Measurements from ENCODE around the gene MINDY4.

MINDY4 gene

DNA sequence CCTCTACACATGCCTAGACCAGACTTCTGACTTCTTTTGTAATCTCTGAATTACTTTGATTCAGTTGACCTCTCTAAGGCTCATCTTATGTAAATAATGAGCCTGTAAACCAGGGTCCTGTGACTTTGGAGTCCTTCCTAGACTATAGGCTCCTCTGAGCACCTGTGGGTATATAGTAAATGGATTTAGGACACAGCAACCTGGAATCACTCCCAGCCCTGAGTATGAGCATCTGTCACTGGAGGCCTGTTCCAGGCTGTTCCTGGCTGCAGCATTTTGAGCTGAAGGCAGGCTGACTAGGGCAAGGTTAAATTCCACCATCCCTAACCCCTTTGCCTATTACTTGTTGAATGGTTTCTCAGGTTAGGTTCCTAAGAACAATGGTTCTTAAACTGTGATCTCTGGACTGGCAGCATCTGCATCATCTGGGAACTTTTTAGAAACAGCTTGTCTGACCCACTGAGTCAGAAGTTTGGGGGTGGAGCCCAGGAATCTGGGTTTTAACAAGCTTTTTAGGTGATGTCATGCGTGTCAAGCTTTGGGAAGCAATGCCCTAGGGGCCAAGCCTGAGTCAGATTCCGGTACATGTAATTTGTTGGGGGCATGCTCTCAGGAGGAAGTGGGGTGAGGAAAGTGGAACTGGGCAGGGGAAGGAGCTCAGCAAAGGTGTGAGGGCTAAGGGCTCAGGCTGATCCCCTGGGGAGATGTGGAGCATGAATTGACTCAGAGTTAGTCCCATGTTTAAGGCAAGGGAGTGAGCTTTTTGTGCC lies 28.2 kb downstream of the MINDY4 start:
- no peaks in the 10 kb centered on the region for H3K79me1 ChIP-seq (ENCODE audit: low read depth, low read length)
- WGBS, 2 donors (ENCODE audit: extremely low coverage in 2 of 2, insufficient read length in 2 of 2, insufficient replicate concordance in 1 of 2), result no CpG with 5 or more reads among the region's 2 CpGs
- H3K4me2 ChIP-seq (ENCODE audit: insufficient read depth, low read length, poor library complexity, severe bottlenecking), result no peak overlapping the region
- no peak overlapping the region for H2BK12ac ChIP-seq (ENCODE audit: low read length)
- no peak overlapping the region for H3K4ac ChIP-seq (ENCODE audit: low read length)
- no peak overlapping the region for H3K4me3 ChIP-seq (ENCODE audit: low read length in 2 of 2)
- H2BK5ac ChIP-seq (ENCODE audit: low read length), result no peak overlapping the region
- no peak overlapping the region for H2AK5ac ChIP-seq (ENCODE audit: low read depth, low read length)
- DNase-seq (ENCODE audit: low spot score), result no peak
- no peak overlapping the region for H3K23ac ChIP-seq (ENCODE audit: low read depth, low read length, poor library complexity)
- H2BK120ac ChIP-seq (ENCODE audit: low read depth, low read length), result no peak overlapping the region
- H3K4me1 ChIP-seq (ENCODE audit: control insufficient read depth in 2 of 2, insufficient read depth in 1 of 2, low read depth in 1 of 2, low read length in 2 of 2), result no peaks in the 10 kb centered on the region
- H3K27ac ChIP-seq (replicated peaks; ENCODE audit: low read length), result no peak overlapping the region
- H3K18ac ChIP-seq (ENCODE audit: low read length), result no peak overlapping the region
- peaks cover 0 to 3% of the 10 kb centered on the region in 2 donors for H3K36me3 ChIP-seq (replicated peaks in 1 of 2; ENCODE audit: control insufficient read depth in 2 of 2, insufficient read depth in 2 of 2, low read length in 2 of 2)
- no peaks in the 10 kb centered on the region for H3K9me3 ChIP-seq (replicated peaks in 1 of 2; ENCODE audit: control insufficient read depth in 2 of 2, insufficient read depth in 1 of 2, low read depth in 1 of 2, low read length in 2 of 2)
- no peak overlapping the region for H3K14ac ChIP-seq (ENCODE audit: low read length)
- H4K8ac ChIP-seq (ENCODE audit: low read depth, low read length), result no peak overlapping the region
- H4K91ac ChIP-seq (ENCODE audit: low read depth, low read length, poor library complexity), result no peak overlapping the region
- H2AFZ ChIP-seq (ENCODE audit: low read length), result no peak overlapping the region
- no peak overlapping the region for H2BK15ac ChIP-seq (ENCODE audit: low read length)
- no peak overlapping the region for H3K9ac ChIP-seq (ENCODE audit: low read depth, low read length, poor library complexity)
- H3K27me3 ChIP-seq (ENCODE audit: control insufficient read depth in 3 of 3, insufficient read depth in 3 of 3, low read depth in 1 of 3, low read length in 3 of 3), result no peaks in the 10 kb centered on the region

DNA sequence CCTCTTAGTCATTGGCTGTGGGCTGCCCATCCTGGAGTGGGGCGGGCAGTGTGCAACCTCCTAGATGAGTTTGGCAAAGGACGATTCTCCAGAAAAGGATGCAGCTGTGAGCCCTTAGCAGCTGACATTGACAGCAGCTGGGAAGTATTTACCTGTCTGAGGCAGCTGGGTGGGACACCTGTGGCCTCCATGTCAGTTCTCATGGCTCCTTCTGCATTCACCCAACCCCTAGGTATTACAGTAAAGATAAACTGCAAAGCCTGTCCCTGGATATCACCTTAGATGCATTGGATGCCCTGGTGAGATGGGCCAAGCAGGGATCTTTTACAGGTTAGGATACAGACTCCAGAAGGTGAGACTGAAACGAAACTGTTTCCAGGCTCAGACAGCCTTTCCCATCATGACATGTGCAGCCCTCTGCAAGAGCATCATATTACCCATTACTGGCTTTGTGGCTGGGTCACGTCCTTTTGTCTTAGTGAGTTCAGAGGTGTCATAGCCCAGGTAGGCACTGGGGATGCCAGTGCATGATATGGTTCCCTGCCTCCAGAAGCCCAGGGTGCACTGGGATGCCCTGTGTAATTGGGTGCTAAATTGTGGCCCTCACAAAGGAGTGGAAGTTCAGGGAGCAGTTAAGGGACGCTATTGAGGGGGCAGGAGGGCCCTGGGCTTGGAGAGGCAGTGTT lies 28.9 kb downstream of the MINDY4 start:
- WGBS, 2 donors (ENCODE audit: extremely low coverage in 2 of 2, insufficient read length in 2 of 2, insufficient replicate concordance in 1 of 2), result no CpG with 5 or more reads among the region's 5 CpGs
- no peak overlapping the region for H3K9ac ChIP-seq (ENCODE audit: low read depth, low read length, poor library complexity)
- no peak overlapping the region for H2BK12ac ChIP-seq (ENCODE audit: low read length)
- H2BK5ac ChIP-seq (ENCODE audit: low read length), result no peak overlapping the region
- no peak overlapping the region for H2AFZ ChIP-seq (ENCODE audit: low read length)
- no peak overlapping the region for H2AK5ac ChIP-seq (ENCODE audit: low read depth, low read length)
- no peak overlapping the region for H3K23ac ChIP-seq (ENCODE audit: low read depth, low read length, poor library complexity)
- peaks cover 0 to 3% of the 10 kb centered on the region in 2 donors for H3K36me3 ChIP-seq (replicated peaks in 1 of 2; ENCODE audit: control insufficient read depth in 2 of 2, insufficient read depth in 2 of 2, low read length in 2 of 2)
- no peak overlapping the region for H3K4me2 ChIP-seq (ENCODE audit: insufficient read depth, low read length, poor library complexity, severe bottlenecking)
- H3K18ac ChIP-seq (ENCODE audit: low read length), result no peak overlapping the region
- H4K8ac ChIP-seq (ENCODE audit: low read depth, low read length), result no peak overlapping the region
- no peak overlapping the region for H2BK15ac ChIP-seq (ENCODE audit: low read length)
- no peak overlapping the region for H3K14ac ChIP-seq (ENCODE audit: low read length)
- no peak overlapping the region for H3K4ac ChIP-seq (ENCODE audit: low read length)
- no peaks in the 10 kb centered on the region for H3K9me3 ChIP-seq (replicated peaks in 1 of 2; ENCODE audit: control insufficient read depth in 2 of 2, insufficient read depth in 1 of 2, low read depth in 1 of 2, low read length in 2 of 2)
- no peak overlapping the region for H3K4me3 ChIP-seq (ENCODE audit: low read length in 2 of 2)
- DNase-seq (ENCODE audit: low spot score), result no peak
- H3K27me3 ChIP-seq (ENCODE audit: control insufficient read depth in 3 of 3, insufficient read depth in 3 of 3, low read depth in 1 of 3, low read length in 3 of 3), result no peaks in the 10 kb centered on the region
- no peaks in the 10 kb centered on the region for H3K79me1 ChIP-seq (ENCODE audit: low read depth, low read length)
- no peak overlapping the region for H2BK120ac ChIP-seq (ENCODE audit: low read depth, low read length)
- no peaks in the 10 kb centered on the region for H3K4me1 ChIP-seq (ENCODE audit: control insufficient read depth in 2 of 2, insufficient read depth in 1 of 2, low read depth in 1 of 2, low read length in 2 of 2)
- no peak overlapping the region for H3K27ac ChIP-seq (replicated peaks; ENCODE audit: low read length)
- H4K91ac ChIP-seq (ENCODE audit: low read depth, low read length, poor library complexity), result no peak overlapping the region

DNA sequence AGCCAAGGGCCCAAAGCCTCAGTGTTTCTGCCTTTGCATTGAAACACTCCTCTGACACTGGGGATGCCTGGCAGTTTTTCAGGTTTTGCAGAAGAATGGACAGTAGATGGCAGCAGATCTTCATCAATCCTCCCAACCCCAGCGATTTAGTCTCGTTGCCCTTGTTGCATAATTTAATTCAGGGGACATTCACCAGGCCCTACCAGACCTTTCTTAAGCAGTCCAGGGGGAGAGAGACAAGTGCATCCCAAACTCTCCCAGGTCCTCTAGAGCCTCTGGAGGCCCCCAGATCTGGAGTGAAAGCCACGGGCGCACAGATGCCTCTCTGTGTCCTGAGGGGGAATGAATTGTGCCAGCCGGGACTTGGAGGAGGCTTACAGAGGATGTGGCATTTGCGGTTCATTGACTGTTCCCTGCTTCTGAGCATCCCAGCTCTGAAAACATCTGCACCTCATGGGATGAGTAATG lies 29.6 kb downstream of the MINDY4 start:
- Histone ChIP-seq H4K8ac (ENCODE audit: low read depth, low read length) (no peak overlapping the region), H2AK5ac (ENCODE audit: low read depth, low read length) (no peak overlapping the region), H3K9ac (ENCODE audit: low read depth, low read length, poor library complexity) (no peak overlapping the region), H3K4me2 (ENCODE audit: insufficient read depth, low read length, poor library complexity, severe bottlenecking) (no peak overlapping the region), H2BK15ac (ENCODE audit: low read length) (no peak overlapping the region), H3K27ac (replicated peaks; ENCODE audit: low read length) (no peak overlapping the region), H3K27me3 (ENCODE audit: control insufficient read depth in 3 of 3, insufficient read depth in 3 of 3, low read depth in 1 of 3, low read length in 3 of 3) (no peaks in the 10 kb centered on the region), H3K23ac (ENCODE audit: low read depth, low read length, poor library complexity) (no peak overlapping the region), H3K4me3 (ENCODE audit: low read length in 2 of 2) (no peak overlapping the region), H3K4ac (ENCODE audit: low read length) (no peak overlapping the region), H3K14ac (ENCODE audit: low read length) (no peak overlapping the region), H4K91ac (ENCODE audit: low read depth, low read length, poor library complexity) (no peak overlapping the region), H2BK12ac (ENCODE audit: low read length) (no peak overlapping the region), H3K9me3 (replicated peaks in 1 of 2; ENCODE audit: control insufficient read depth in 2 of 2, insufficient read depth in 1 of 2, low read depth in 1 of 2, low read length in 2 of 2) (no peaks in the 10 kb centered on the region), H2BK5ac (ENCODE audit: low read length) (no peak overlapping the region), H3K36me3 (replicated peaks in 1 of 2; ENCODE audit: control insufficient read depth in 2 of 2, insufficient read depth in 2 of 2, low read length in 2 of 2) (peaks cover 0 to 2% of the 10 kb centered on the region in 2 donors), H2BK120ac (ENCODE audit: low read depth, low read length) (no peak overlapping the region), H2AFZ (ENCODE audit: low read length) (no peak overlapping the region), H3K18ac (ENCODE audit: low read length) (no peak overlapping the region), H3K4me1 (ENCODE audit: control insufficient read depth in 2 of 2, insufficient read depth in 1 of 2, low read depth in 1 of 2, low read length in 2 of 2) (no peaks in the 10 kb centered on the region), H3K79me1 (ENCODE audit: low read depth, low read length) (no peaks in the 10 kb centered on the region)
- peak; percentile 69 for DNase-seq (ENCODE audit: low spot score)
- WGBS, 2 donors (ENCODE audit: extremely low coverage in 2 of 2, insufficient read length in 2 of 2, insufficient replicate concordance in 1 of 2), result no CpG with 5 or more reads among the region's 6 CpGs

DNA sequence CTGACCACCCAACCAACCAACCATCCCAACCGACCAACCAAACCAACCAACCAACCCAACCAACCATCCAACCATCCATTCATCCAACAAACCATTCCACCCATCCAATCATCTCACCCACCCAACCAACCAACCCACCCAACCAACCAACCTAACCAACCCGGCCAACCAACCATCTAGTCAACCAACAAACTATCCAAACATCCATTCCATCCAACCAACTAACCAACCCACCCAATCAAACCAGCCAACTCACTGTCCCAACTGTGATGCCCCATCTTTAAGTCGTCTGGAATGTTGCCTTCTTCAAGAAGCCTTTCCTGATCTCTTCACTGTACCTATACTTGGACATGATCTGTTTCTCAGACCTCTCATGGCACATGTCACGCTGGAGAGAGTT lies 31.6 kb downstream of the MINDY4 start:
- Histone ChIP-seq H2AFZ (ENCODE audit: low read length) (no peak overlapping the region), H4K91ac (ENCODE audit: low read depth, low read length, poor library complexity) (no peak overlapping the region)
- WGBS, 2 donors (ENCODE audit: extremely low coverage in 2 of 2, insufficient read length in 2 of 2, insufficient replicate concordance in 1 of 2), result 100% methylated on average over 2 of the region's 4 CpGs; no CpG with 5 or more reads in 1 of the 2 donors

More for the DNA sequence above, 31.6 kb downstream of the MINDY4 start:
- Histone ChIP-seq H2BK15ac (ENCODE audit: low read length) (no peak overlapping the region), H2BK12ac (ENCODE audit: low read length) (no peak overlapping the region), H2AK5ac (ENCODE audit: low read depth, low read length) (no peak overlapping the region), H3K4ac (ENCODE audit: low read length) (no peak overlapping the region), H3K4me2 (ENCODE audit: insufficient read depth, low read length, poor library complexity, severe bottlenecking) (no peak overlapping the region), H3K18ac (ENCODE audit: low read length) (no peak overlapping the region), H3K9ac (ENCODE audit: low read depth, low read length, poor library complexity) (no peak overlapping the region), H3K4me1 (ENCODE audit: control insufficient read depth in 2 of 2, insufficient read depth in 1 of 2, low read depth in 1 of 2, low read length in 2 of 2) (no peaks in the 10 kb centered on the region), H3K27me3 (ENCODE audit: control insufficient read depth in 3 of 3, insufficient read depth in 3 of 3, low read depth in 1 of 3, low read length in 3 of 3) (no peaks in the 10 kb centered on the region), H3K14ac (ENCODE audit: low read length) (no peak overlapping the region), H3K23ac (ENCODE audit: low read depth, low read length, poor library complexity) (no peak overlapping the region), H2BK5ac (ENCODE audit: low read length) (no peak overlapping the region), H4K8ac (ENCODE audit: low read depth, low read length) (no peak overlapping the region), H3K36me3 (replicated peaks in 1 of 2; ENCODE audit: control insufficient read depth in 2 of 2, insufficient read depth in 2 of 2, low read length in 2 of 2) (peaks cover 0 to 2% of the 10 kb centered on the region in 2 donors), H3K4me3 (ENCODE audit: low read length in 2 of 2) (no peak overlapping the region), H3K9me3 (replicated peaks in 1 of 2; ENCODE audit: control insufficient read depth in 2 of 2, insufficient read depth in 1 of 2, low read depth in 1 of 2, low read length in 2 of 2) (no peaks in the 10 kb centered on the region), H3K27ac (replicated peaks; ENCODE audit: low read length) (no peak overlapping the region), H2BK120ac (ENCODE audit: low read depth, low read length) (no peak overlapping the region), H3K79me1 (ENCODE audit: low read depth, low read length) (no peaks in the 10 kb centered on the region)
- no peak for DNase-seq (ENCODE audit: low spot score)
